Upper lobe of right lung (tissue), 1 donor: ENCODE data around the gene ZNF202. TPM values are rescaled to one million over a fixed set of nuclear protein-coding genes. Genes with fewer than 3 reads are reported as not detected.

ENCODE experiments used
- ATAC-seq: fragments of 200-7000 bp; cut with Tn5 transposase; one replicate; pipeline ENCODE4 v1.9.1; 2020; ENCODE audit warnings: mild to moderate bottlenecking, moderate library complexity
- DNase-seq: peaks from one replicate; pipeline ENCODE4 v3.0.0-alpha.2; 2020
- H3K27ac ChIP-seq: fragments of 200-600 bp; one replicate; pipeline ENCODE4 v1.8.0; 2022
- H3K27me3 ChIP-seq: fragments of 200-600 bp; one replicate; pipeline ENCODE4 v1.8.0; 2022; ENCODE audit warnings: mild to moderate bottlenecking
- H3K36me3 ChIP-seq: fragments of 200-600 bp; one replicate; pipeline ENCODE4 v1.8.0; 2022
- H3K4me1 ChIP-seq: fragments of 200-600 bp; one replicate; pipeline ENCODE4 v1.8.0; 2022
- H3K4me3 ChIP-seq: fragments of 200-600 bp; one replicate; pipeline ENCODE4 v1.8.0; 2022; ENCODE audit warnings: mild to moderate bottlenecking
- H3K9me3 ChIP-seq: fragments of 200-600 bp; one replicate; pipeline ENCODE4 v1.8.0; 2022
- intact Hi-C: fragments of 100-400 bp; cut with DNase I; formaldehyde crosslinking; loops from one replicate; pipeline ENCODE4 v1.11.0; 2022
- total RNA-seq: library from RNA; stranded (reverse); fragmentation: NEBNext Ultra II Directional; extraction: Animal tissue kit (Norgen Biotek cat#: 25700); gene quantifications from one replicate; pipeline ENCODE4 v1.2.1, GENCODE V29; 2021
- TF ChIP-seq, protein P1 (sequence below): fragments of 200-600 bp; IDR thresholded peaks from one replicate; pipeline ENCODE4 v1.8.0; 2022; ENCODE audit warnings: antibody characterized with exemption
- donor health status: DM: no; HTN: yes; CAD: no; lungs with severe emphysema.

The ZNF202 gene
- total RNA-seq, 1 donor from 2014 or later = 9.6 TPM

DNA sequence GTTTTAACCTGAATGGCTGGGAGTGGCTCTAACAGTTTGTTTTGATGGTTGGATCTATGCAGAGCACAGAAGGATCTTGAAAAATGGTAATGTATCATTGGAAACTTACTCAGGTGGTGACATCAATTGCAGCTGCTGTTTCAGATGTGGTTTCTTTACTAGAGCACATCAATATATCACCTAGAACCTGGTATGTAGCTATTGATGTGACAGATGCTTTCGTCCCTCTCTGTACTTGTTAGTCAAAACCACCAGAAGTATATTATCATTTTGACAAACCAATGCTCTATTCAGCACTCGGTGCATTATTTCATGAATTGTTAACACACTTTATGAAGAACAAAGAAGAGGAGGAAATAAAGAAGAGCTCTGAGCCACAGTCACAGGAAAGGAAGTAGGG lies 60.4 kb downstream of the ZNF202 start:
- no peaks in the 10 kb centered on the region for H3K36me3 ChIP-seq
- peaks cover 4% of the 10 kb centered on the region for H3K27me3 ChIP-seq
- no peak overlapping the region for H3K27ac ChIP-seq
- H3K9me3 ChIP-seq = no peaks in the 10 kb centered on the region
- TF ChIP-seq, protein P1, sequence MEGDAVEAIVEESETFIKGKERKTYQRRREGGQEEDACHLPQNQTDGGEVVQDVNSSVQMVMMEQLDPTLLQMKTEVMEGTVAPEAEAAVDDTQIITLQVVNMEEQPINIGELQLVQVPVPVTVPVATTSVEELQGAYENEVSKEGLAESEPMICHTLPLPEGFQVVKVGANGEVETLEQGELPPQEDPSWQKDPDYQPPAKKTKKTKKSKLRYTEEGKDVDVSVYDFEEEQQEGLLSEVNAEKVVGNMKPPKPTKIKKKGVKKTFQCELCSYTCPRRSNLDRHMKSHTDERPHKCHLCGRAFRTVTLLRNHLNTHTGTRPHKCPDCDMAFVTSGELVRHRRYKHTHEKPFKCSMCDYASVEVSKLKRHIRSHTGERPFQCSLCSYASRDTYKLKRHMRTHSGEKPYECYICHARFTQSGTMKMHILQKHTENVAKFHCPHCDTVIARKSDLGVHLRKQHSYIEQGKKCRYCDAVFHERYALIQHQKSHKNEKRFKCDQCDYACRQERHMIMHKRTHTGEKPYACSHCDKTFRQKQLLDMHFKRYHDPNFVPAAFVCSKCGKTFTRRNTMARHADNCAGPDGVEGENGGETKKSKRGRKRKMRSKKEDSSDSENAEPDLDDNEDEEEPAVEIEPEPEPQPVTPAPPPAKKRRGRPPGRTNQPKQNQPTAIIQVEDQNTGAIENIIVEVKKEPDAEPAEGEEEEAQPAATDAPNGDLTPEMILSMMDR = no peak
- ATAC-seq (no peak), DNase-seq (no peak)
- H3K4me1 ChIP-seq = no peaks in the 10 kb centered on the region
- no peak overlapping the region for H3K4me3 ChIP-seq
- intact Hi-C loops = no loop called here

DNA sequence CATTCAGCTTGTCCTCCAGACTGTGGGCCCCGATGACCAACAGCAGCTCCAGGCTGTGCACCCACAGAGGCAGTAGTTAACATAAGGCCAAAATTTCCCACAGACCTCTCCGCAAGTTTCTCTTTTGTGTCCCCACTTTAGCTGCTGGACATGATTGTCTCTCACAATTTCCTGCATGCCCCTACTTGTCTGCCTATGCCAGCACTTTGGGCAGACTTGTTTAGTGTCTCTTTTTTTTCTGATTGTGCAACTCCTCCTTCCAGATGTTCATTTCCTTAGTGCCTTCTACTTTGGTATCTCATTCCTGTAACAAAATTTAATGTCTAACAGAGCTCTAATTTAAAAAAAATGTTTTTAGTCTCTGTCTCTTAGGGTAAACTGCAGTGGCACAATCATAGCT lies 63.2 kb downstream of the ZNF202 start:
- ATAC-seq = no peak
- Histone ChIP-seq H3K36me3 (no peaks in the 10 kb centered on the region), H3K27ac (no peak overlapping the region), H3K27me3 (peaks cover 10% of the 10 kb centered on the region), H3K4me1 (no peaks in the 10 kb centered on the region), H3K4me3 (no peak overlapping the region), H3K9me3 (no peaks in the 10 kb centered on the region)
- no peak for DNase-seq
- TF ChIP-seq, protein P1 = no peak
- intact Hi-C loops = no loop called here

DNA sequence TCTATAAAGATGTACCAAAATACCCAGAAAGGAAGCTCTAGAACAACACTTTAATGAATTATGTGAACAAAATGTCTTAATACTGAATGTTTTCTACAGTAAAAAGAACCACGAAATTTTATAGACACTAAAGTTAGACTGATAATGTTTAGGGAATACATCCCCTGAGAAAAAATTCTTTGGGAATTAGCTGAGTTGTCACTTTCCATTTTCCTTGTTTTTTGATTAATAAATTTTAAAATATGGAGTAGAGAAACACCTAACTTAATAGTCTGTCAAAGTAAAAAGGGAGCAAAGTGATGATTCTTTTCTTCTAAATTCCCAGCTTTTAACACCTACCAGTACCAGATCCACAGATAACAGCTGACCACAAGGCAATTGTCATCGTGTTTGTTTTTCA lies 64.0 kb downstream of the ZNF202 start:
- no peaks in the 10 kb centered on the region for H3K36me3 ChIP-seq
- H3K4me1 ChIP-seq = no peaks in the 10 kb centered on the region
- no peak for ATAC-seq
- H3K27me3 ChIP-seq = peaks cover 10% of the 10 kb centered on the region
- intact Hi-C loops = no loop called here
- TF ChIP-seq, protein P1 = no peak
- no peak overlapping the region for H3K4me3 ChIP-seq
- H3K9me3 ChIP-seq = no peaks in the 10 kb centered on the region
- DNase-seq = no peak
- H3K27ac ChIP-seq = no peak overlapping the region

DNA sequence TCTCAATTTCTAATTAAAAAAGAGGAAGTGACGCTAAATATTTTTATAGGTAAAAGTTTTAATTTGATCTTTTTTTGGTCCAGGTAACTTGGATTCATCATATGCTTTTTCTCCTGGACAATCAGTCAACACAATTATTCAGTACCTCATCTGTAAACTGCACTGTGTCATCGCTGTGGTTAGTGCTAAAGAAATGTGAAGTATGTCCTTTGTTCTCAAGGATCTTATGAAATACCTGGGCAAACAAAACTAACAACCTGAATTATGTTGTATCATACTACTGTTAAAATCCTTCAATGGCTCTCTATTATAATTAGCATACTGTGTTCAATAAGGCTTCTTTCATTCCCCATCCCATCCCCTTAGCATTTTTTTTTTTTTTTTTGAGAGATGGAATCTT lies 67.2 kb downstream of the ZNF202 start:
- ATAC-seq (peak; percentile 56), DNase-seq (no peak)
- Histone ChIP-seq H3K4me3 (no peak overlapping the region), H3K27ac (no peak overlapping the region), H3K27me3 (peaks cover 14% of the 10 kb centered on the region), H3K4me1 (no peaks in the 10 kb centered on the region), H3K36me3 (no peaks in the 10 kb centered on the region), H3K9me3 (no peaks in the 10 kb centered on the region)
- TF ChIP-seq, protein P1 = no peak
- intact Hi-C loops = no loop called here

Other genes starting within 250 kb of the ZNF202 start
- 3.2 TPM for gene SCN3B, start 87.0 kb downstream of the ZNF202 start, total RNA-seq
- not detected for gene OR6X1, start 12.9 kb upstream of the ZNF202 start, total RNA-seq
- gene OR6M1, start 64.7 kb upstream of the ZNF202 start, total RNA-seq = not detected
- gene TMEM225, start 144.0 kb upstream of the ZNF202 start, total RNA-seq = not detected
- not detected for gene OR8D4, start 160.5 kb upstream of the ZNF202 start, total RNA-seq
- gene OR4D5, start 198.0 kb upstream of the ZNF202 start, total RNA-seq = not detected
- gene OR6T1, start 202.2 kb upstream of the ZNF202 start, total RNA-seq = not detected
- gene OR10S1, start 236.1 kb upstream of the ZNF202 start, total RNA-seq = not detected